SK-N-SH (cell line): ENCODE results near the gene TSC22D1. TPM values are rescaled to one million over a fixed set of nuclear protein-coding genes. Genes with fewer than 3 reads are reported as not detected.

Experiments used
- CTCF ChIA-PET: fragments of 300-600, 350-600 bp; formaldehyde crosslinking; extraction: SDS; loops from one replicate; lab custom pipeline; 2021; lab: Yijun Ruan, JAX
- POLR2A ChIA-PET: fragments of 350-600 bp; sonication (Branson Sonifier 250); formaldehyde crosslinking; extraction: SDS; loops from one replicate; lab custom pipeline; 2020; ENCODE audit warnings: antibody characterized with exemption, inconsistent platforms; lab: Yijun Ruan, JAX
- DNase-seq: peaks from one replicate; pipeline ENCODE4 v3.0.0; 2012
- H2AFZ ChIP-seq: fragments of 200-600 bp; sonication (generic); 2 replicates; pipeline ENCODE4 v1.8.1; 2016; ENCODE audit warnings: antibody characterized with exemption, mild to moderate bottlenecking, low read depth
- H3F3A ChIP-seq: fragments of 200-600 bp; sonication (generic); replicated peaks from 2 replicates; pipeline ENCODE3; 2016; ENCODE audit warnings: antibody characterized with exemption, mild to moderate bottlenecking; ENCODE audit not compliant: insufficient read depth
- H3K27ac ChIP-seq, 2 experiments: fragments of 200-500 bp in 1 of 2; fragments of 200-600 bp in 1 of 2; sonication (Bioruptor generic) in 1 of 2; sonication (generic), shearing (Covaris generic) in 1 of 2; 2 replicates each; pipeline versions ENCODE4 v1.5.1 to v1.6.1; 2014 to 2016; ENCODE audit warnings: low read depth in 2 of 2, inconsistent platforms in 1 of 2, low read length in 1 of 2, mild to moderate bottlenecking in 1 of 2, mixed read lengths in 1 of 2
- H3K27me3 ChIP-seq: fragments of 200-600 bp; sonication (generic), shearing (Covaris generic); 2 replicates; pipeline ENCODE4 v1.6.1; 2016; ENCODE audit warnings: mixed run types; ENCODE audit not compliant: insufficient read depth
- H3K36me3 ChIP-seq, 2 experiments: fragments of 200-500 bp in 1 of 2; fragments of 200-600 bp in 1 of 2; sonication (Bioruptor generic) in 1 of 2; sonication (generic) in 1 of 2; replicated peaks in 1 of 2; 2 replicates each; pipeline versions ENCODE3 to v1.5.1; 2014 to 2016; ENCODE audit warnings: low read length in 1 of 2, mild to moderate bottlenecking in 1 of 2; ENCODE audit not compliant: insufficient read depth in 2 of 2, control insufficient read depth in 1 of 2
- H3K4me1 ChIP-seq, 2 experiments: fragments of 200-500 bp in 1 of 2; fragments of 200-600 bp in 1 of 2; sonication (Bioruptor generic) in 1 of 2; sonication (generic), shearing (Covaris generic) in 1 of 2; 2 replicates each; pipeline versions ENCODE4 v1.5.1 to v1.6.1; 2014 to 2016; ENCODE audit warnings: low read depth in 1 of 2, low read length in 1 of 2, mixed run types in 1 of 2; ENCODE audit not compliant: insufficient read depth in 2 of 2, control insufficient read depth in 1 of 2
- H3K4me2 ChIP-seq: fragments of 200-600 bp; sonication (generic), shearing (Covaris generic); 2 replicates; pipeline ENCODE4 v1.6.1; 2017; ENCODE audit warnings: mixed run types
- H3K4me3 ChIP-seq, 2 experiments: fragments of 200-500 bp in 1 of 2; fragments of 200-600 bp in 1 of 2; sonication (Bioruptor generic) in 1 of 2; sonication (generic), shearing (Covaris generic) in 1 of 2; 2 replicates each; pipeline versions ENCODE4 v1.5.1 to v1.8.1; 2014 to 2016; ENCODE audit warnings: low read depth in 2 of 2, inconsistent platforms in 1 of 2, low read length in 1 of 2, mild to moderate bottlenecking in 1 of 2, mixed read lengths in 1 of 2, moderate library complexity in 1 of 2
- H3K79me2 ChIP-seq: fragments of 200-600 bp; sonication (generic); 2 replicates; pipeline ENCODE4 v1.8.1; 2017; ENCODE audit warnings: mild to moderate bottlenecking; ENCODE audit not compliant: insufficient read depth
- H3K9ac ChIP-seq: fragments of 200-600 bp; sonication (generic); 2 replicates; pipeline ENCODE4 v1.6.1; 2017; ENCODE audit warnings: mixed run types
- H3K9me2 ChIP-seq: fragments of 200-600 bp; sonication (generic); 2 replicates; pipeline ENCODE4 v1.6.1; 2017; ENCODE audit warnings: mixed run types
- H3K9me3 ChIP-seq: fragments of 200-600 bp; sonication (generic); 2 replicates; pipeline ENCODE4 v1.6.1; 2017; ENCODE audit warnings: mixed run types, mild to moderate bottlenecking, moderate library complexity
- H4K20me1 ChIP-seq: fragments of 200-600 bp; sonication (generic); 2 replicates; pipeline ENCODE4 v1.6.1; 2017; ENCODE audit warnings: mild to moderate bottlenecking, mixed run types; ENCODE audit not compliant: insufficient read depth
- EZH2phosphoT487 ChIP-seq: fragments of 200-600 bp; sonication (generic); IDR thresholded peaks from 2 replicates; pipeline ENCODE4 v1.6.1; 2017; ENCODE audit warnings: low read depth, mixed run types, mild to moderate bottlenecking, antibody characterized with exemption, moderate library complexity, borderline replicate concordance
- FOSL2 ChIP-seq: IDR thresholded peaks from 2 replicates; pipeline ENCODE4 v1.4.0; 2012; ENCODE audit warnings: low read depth, mild to moderate bottlenecking, moderate library complexity, borderline replicate concordance
- FOXJ3 ChIP-seq: sonication (generic); formaldehyde crosslinking; IDR thresholded peaks from 2 replicates; pipeline ENCODE4 v1.5.1; 2020; ENCODE audit warnings: mild to moderate bottlenecking, missing genetic modification reagents
- FOXM1 ChIP-seq: IDR thresholded peaks from 2 replicates; pipeline ENCODE4 v1.4.0; 2012; ENCODE audit warnings: low read depth, mild to moderate bottlenecking
- GABPA ChIP-seq: IDR thresholded peaks from 2 replicates; pipeline ENCODE4 v1.4.0; 2012; ENCODE audit warnings: low read depth, mild to moderate bottlenecking
- IRF3 ChIP-seq: fragments of 150-350 bp; IDR thresholded peaks from 2 replicates; pipeline ENCODE4 v1.6.1; 2016; ENCODE audit warnings: mild to moderate bottlenecking, low read depth, low read length
- MAX ChIP-seq: IDR thresholded peaks from 2 replicates; pipeline ENCODE4 v1.4.0; 2012; ENCODE audit warnings: low read depth
- MEF2A ChIP-seq: IDR thresholded peaks from 2 replicates; pipeline ENCODE4 v1.4.0; 2012; ENCODE audit warnings: low read depth, borderline replicate concordance
- NFIC ChIP-seq: IDR thresholded peaks from 2 replicates; pipeline ENCODE4 v1.4.0; 2012; ENCODE audit warnings: borderline replicate concordance
- POLR2AphosphoS5 ChIP-seq: IDR thresholded peaks from 2 replicates; pipeline ENCODE4 v1.6.1; 2012; ENCODE audit warnings: low read depth, low read length
- RCOR1 ChIP-seq: fragments of 150-350 bp; IDR thresholded peaks from 2 replicates; pipeline ENCODE4 v1.6.1; 2017; ENCODE audit warnings: antibody characterized with exemption, low read length
- RFX5 ChIP-seq: IDR thresholded peaks from 2 replicates; pipeline ENCODE4 v1.6.1; 2012; ENCODE audit warnings: mild to moderate bottlenecking, improper control_type of control experiment, low read length
- RXRA ChIP-seq: IDR thresholded peaks from 2 replicates; pipeline ENCODE4 v1.4.0; 2012; ENCODE audit warnings: low read depth, mild to moderate bottlenecking, borderline replicate concordance
- SIN3A ChIP-seq: IDR thresholded peaks from 2 replicates; pipeline ENCODE4 v1.6.1; 2012; ENCODE audit warnings: low read depth, mild to moderate bottlenecking, low read length, moderate library complexity, borderline replicate concordance
- TEAD4 ChIP-seq: IDR thresholded peaks from 2 replicates; pipeline ENCODE4 v1.4.0; 2012; ENCODE audit warnings: mild to moderate bottlenecking, borderline replicate concordance; ENCODE audit not compliant: insufficient read depth
- YY1 ChIP-seq: IDR thresholded peaks from 2 replicates; pipeline ENCODE4 v1.4.0; 2012; ENCODE audit warnings: low read depth, mild to moderate bottlenecking
- WGBS: methylation state at CpG from one replicate; pipeline ENCODE4 v1.1.6; 2017; ENCODE audit warnings: low lambda C conversion rate; 5-methylcytosine and 5-hydroxymethylcytosine counted together
- polyA plus RNA-seq, 3 experiments: library from polyadenylated mRNA; depleted of rRNA; stranded (reverse); fragments of >200 nt; gene quantifications; 2 replicates each; pipeline ENCODE4 v1.2.3, GENCODE V29; 2012
- TF ChIP-seq, protein P1 (sequence below): IDR thresholded peaks from 2 replicates; pipeline ENCODE4 v1.4.0; 2012; ENCODE audit warnings: low read depth, borderline replicate concordance
- TF ChIP-seq, protein P2 (sequence below): IDR thresholded peaks from 2 replicates; pipeline ENCODE4; 2012
- TF ChIP-seq, protein P3 (sequence below): IDR thresholded peaks from 2 replicates; pipeline ENCODE4 v1.4.0; 2012; ENCODE audit warnings: low read depth, borderline replicate concordance

Gene TSC22D1
- polyA plus RNA-seq, 1 of the 3 experiments (the other 2 are of a cell fraction) = 137 TPM

DNA sequence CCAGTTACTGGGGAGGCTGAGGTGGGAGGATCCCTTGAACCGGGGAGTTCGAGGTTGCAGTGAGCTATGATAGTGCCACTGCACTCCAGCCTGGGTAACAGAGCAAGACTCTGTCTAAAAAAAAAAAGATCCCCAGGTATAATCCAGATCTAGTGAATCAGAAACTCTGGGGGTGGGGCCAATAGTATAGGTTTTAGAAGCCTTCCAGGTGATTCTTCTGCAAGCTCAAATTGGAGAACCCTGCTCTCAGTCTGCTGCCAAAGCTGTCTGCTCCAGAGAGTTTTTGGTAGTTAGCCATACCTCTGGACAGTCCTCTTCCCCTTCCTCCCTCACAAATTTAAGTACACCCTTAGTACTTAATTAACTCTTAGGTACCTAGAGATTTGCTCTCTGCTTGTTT, 174.6 kb downstream of the TSC22D1 start:
- Histone ChIP-seq H3K4me1 (peaks cover 0 to 58% of the 10 kb centered on the region in 2 experiments; a peak in 2 of 4 replicates), H3K4me2 (no peak overlapping the region), H3K27me3 (no peaks in the 10 kb centered on the region), H3K36me3 (no peaks in the 10 kb centered on the region), H2AFZ (no peak overlapping the region), H3K27ac (no peak overlapping the region), H4K20me1 (no peaks in the 10 kb centered on the region), H3K9ac (no peak overlapping the region), H3K4me3 (no peak overlapping the region), H3F3A (no peaks in the 10 kb centered on the region)
- no peak for DNase-seq
- POLR2A ChIA-PET = interaction anchor here (0.7 kb wide), 1 partner anchor 367 kb away, joined by 4 read pairs; no protein-coding TSS in a partner anchor
- CTCF ChIA-PET = no interaction called here
- 61% methylated on average over 2 of the region's 2 CpGs for WGBS
- no peak for TF ChIP-seq FOXJ3
- TF ChIP-seq POLR2AphosphoS5 = no peak
- TF ChIP-seq, protein P1, sequence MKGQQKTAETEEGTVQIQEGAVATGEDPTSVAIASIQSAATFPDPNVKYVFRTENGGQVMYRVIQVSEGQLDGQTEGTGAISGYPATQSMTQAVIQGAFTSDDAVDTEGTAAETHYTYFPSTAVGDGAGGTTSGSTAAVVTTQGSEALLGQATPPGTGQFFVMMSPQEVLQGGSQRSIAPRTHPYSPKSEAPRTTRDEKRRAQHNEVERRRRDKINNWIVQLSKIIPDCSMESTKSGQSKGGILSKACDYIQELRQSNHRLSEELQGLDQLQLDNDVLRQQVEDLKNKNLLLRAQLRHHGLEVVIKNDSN = no peak
- TF ChIP-seq NFIC = no peak
- TF ChIP-seq TEAD4 = no peak
- no peak for TF ChIP-seq EZH2phosphoT487
- no peak for TF ChIP-seq IRF3
- TF ChIP-seq, protein P2, sequence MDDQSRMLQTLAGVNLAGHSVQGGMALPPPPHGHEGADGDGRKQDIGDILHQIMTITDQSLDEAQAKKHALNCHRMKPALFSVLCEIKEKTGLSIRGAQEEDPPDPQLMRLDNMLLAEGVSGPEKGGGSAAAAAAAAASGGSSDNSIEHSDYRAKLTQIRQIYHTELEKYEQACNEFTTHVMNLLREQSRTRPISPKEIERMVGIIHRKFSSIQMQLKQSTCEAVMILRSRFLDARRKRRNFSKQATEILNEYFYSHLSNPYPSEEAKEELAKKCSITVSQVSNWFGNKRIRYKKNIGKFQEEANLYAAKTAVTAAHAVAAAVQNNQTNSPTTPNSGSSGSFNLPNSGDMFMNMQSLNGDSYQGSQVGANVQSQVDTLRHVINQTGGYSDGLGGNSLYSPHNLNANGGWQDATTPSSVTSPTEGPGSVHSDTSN = no peak
- TF ChIP-seq FOXM1 = no peak
- no peak for TF ChIP-seq RXRA
- TF ChIP-seq MAX = no peak
- TF ChIP-seq, all 33 proteins: peak for 0
- Histone ChIP-seq H3K9me3 (no peaks in the 10 kb centered on the region), H3K79me2 (no peaks in the 10 kb centered on the region), H3K9me2 (no peaks in the 10 kb centered on the region)

DNA sequence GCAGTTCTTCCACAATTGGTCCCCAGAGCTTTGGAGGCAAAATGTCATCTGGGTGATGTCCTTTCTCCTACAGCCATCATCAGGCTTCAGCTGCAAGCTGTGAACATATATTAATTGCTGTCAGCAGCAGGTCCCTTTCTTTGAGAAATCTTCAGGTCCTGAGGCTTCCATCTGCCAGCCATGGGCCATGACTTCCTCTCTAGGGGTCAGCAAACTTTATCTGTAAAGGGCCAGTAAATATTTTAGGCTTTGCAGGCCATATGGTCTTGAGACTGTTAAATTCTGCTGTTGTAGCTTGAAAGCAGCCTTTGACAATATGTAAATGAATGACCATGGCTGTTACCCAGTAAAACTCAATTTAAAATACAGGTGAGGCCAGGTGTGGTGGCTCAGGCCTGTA, 175.4 kb downstream of the TSC22D1 start:
- Histone ChIP-seq H3K4me2 (no peak overlapping the region), H3K79me2 (no peaks in the 10 kb centered on the region), H3K9me3 (no peaks in the 10 kb centered on the region), H2AFZ (no peak overlapping the region), H4K20me1 (no peaks in the 10 kb centered on the region), H3K27ac (no peak overlapping the region), H3K36me3 (no peaks in the 10 kb centered on the region), H3K27me3 (no peaks in the 10 kb centered on the region), H3K4me1 (peaks cover 0 to 66% of the 10 kb centered on the region in 2 experiments; a peak in 2 of 4 replicates), H3K9me2 (no peaks in the 10 kb centered on the region), H3K9ac (no peak overlapping the region), H3K4me3 (no peak overlapping the region), H3F3A (no peaks in the 10 kb centered on the region)
- no peak for DNase-seq
- CTCF ChIA-PET = no interaction called here
- POLR2A ChIA-PET = interaction anchor here (0.7 to 1.2 kb wide), 2 partner anchors 36 to 366 kb away, joined by 4 to 5 read pairs; no protein-coding TSS in a partner anchor
- TF ChIP-seq RCOR1 (no peak), SIN3A (no peak), GABPA (no peak), MEF2A (no peak), YY1 (no peak), IRF3 (no peak), RFX5 (no peak), FOSL2 (no peak)
- TF ChIP-seq, protein P3, sequence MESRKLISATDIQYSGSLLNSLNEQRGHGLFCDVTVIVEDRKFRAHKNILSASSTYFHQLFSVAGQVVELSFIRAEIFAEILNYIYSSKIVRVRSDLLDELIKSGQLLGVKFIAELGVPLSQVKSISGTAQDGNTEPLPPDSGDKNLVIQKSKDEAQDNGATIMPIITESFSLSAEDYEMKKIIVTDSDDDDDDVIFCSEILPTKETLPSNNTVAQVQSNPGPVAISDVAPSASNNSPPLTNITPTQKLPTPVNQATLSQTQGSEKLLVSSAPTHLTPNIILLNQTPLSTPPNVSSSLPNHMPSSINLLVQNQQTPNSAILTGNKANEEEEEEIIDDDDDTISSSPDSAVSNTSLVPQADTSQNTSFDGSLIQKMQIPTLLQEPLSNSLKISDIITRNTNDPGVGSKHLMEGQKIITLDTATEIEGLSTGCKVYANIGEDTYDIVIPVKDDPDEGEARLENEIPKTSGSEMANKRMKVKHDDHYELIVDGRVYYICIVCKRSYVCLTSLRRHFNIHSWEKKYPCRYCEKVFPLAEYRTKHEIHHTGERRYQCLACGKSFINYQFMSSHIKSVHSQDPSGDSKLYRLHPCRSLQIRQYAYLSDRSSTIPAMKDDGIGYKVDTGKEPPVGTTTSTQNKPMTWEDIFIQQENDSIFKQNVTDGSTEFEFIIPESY = no peak
